ENCODE results near the gene NR1H2.

The NR1H2 gene

DNA sequence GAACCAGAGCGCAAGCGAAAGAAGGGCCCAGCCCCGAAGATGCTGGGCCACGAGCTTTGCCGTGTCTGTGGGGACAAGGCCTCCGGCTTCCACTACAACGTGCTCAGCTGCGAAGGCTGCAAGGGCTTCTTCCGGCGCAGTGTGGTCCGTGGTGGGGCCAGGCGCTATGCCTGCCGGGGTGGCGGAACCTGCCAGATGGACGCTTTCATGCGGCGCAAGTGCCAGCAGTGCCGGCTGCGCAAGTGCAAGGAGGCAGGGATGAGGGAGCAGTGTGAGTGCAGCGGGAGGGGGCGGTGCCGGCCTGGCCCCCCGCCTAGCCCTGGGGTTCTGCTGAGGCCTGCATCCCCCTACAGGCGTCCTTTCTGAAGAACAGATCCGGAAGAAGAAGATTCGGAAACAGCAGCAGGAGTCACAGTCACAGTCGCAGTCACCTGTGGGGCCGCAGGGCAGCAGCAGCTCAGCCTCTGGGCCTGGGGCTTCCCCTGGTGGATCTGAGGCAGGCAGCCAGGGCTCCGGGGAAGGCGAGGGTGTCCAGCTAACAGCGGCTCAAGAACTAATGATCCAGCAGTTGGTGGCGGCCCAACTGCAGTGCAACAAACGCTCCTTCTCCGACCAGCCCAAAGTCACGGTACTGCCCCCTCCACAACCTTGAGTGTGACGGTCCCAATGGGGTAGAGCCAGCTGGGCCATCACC, 2.1 kb downstream of the NR1H2 start:
- H3K27ac ChIP-seq (ENCODE audit: insufficient read depth, low read depth, low read length, poor library complexity, severe bottlenecking): no peak overlapping the region
- WGBS, 2 experiments: 95 to 97% methylated on average over 36 of the region's 36 CpGs
- peaks cover 5% of the 10 kb centered on the region for H3K27me3 ChIP-seq (ENCODE audit: control insufficient read depth, insufficient read depth, low read length, poor library complexity, severe bottlenecking)
- peaks cover 29% of the 10 kb centered on the region for H3K36me3 ChIP-seq (ENCODE audit: control insufficient read depth, insufficient read depth, low read length)
- no peaks in the 10 kb centered on the region for H3K4me1 ChIP-seq (ENCODE audit: control insufficient read depth, insufficient read depth, low read length)
- H3K9me3 ChIP-seq (ENCODE audit: control insufficient read depth, low read length): no peaks in the 10 kb centered on the region
- no peak overlapping the region for H3K4me3 ChIP-seq (ENCODE audit: insufficient read depth, low read depth, low read length)

GRCh38 chr19:50378863-50379236, 2.6 kb downstream of the NR1H2 start:
- peaks cover 29% of the 10 kb centered on the region for H3K36me3 ChIP-seq (ENCODE audit: control insufficient read depth, insufficient read depth, low read length)

GRCh38 chr19:50379602-50380001, 3.3 kb downstream of the NR1H2 start:
- no peak overlapping the region for H3K27ac ChIP-seq (ENCODE audit: insufficient read depth, low read depth, low read length, poor library complexity, severe bottlenecking)
- H3K9me3 ChIP-seq (ENCODE audit: control insufficient read depth, low read length): no peaks in the 10 kb centered on the region
- peaks cover 2% of the 10 kb centered on the region for H3K27me3 ChIP-seq (ENCODE audit: control insufficient read depth, insufficient read depth, low read length, poor library complexity, severe bottlenecking)
- H3K4me1 ChIP-seq (ENCODE audit: control insufficient read depth, insufficient read depth, low read length): no peaks in the 10 kb centered on the region
- WGBS, 2 experiments: 94 to 95% methylated on average over 11 of the region's 11 CpGs
- peaks cover 29% of the 10 kb centered on the region for H3K36me3 ChIP-seq (ENCODE audit: control insufficient read depth, insufficient read depth, low read length)
- H3K4me3 ChIP-seq (ENCODE audit: insufficient read depth, low read depth, low read length): no peak overlapping the region

More at GRCh38 chr19:50378863-50379236, 2.6 kb downstream of the NR1H2 start:
- Histone ChIP-seq H3K4me3 (ENCODE audit: insufficient read depth, low read depth, low read length) (no peak overlapping the region), H3K27ac (ENCODE audit: insufficient read depth, low read depth, low read length, poor library complexity, severe bottlenecking) (no peak overlapping the region), H3K4me1 (ENCODE audit: control insufficient read depth, insufficient read depth, low read length) (no peaks in the 10 kb centered on the region), H3K9me3 (ENCODE audit: control insufficient read depth, low read length) (no peaks in the 10 kb centered on the region), H3K27me3 (ENCODE audit: control insufficient read depth, insufficient read depth, low read length, poor library complexity, severe bottlenecking) (peaks cover 5% of the 10 kb centered on the region)
- WGBS, 2 experiments: 96% methylated on average over 10 of the region's 10 CpGs

GRCh38 chr19:50380137-50380536, 3.9 kb downstream of the NR1H2 start:
- H3K27me3 ChIP-seq (ENCODE audit: control insufficient read depth, insufficient read depth, low read length, poor library complexity, severe bottlenecking): no peaks in the 10 kb centered on the region
- no peaks in the 10 kb centered on the region for H3K9me3 ChIP-seq (ENCODE audit: control insufficient read depth, low read length)
- WGBS, 2 experiments: 92 to 94% methylated on average over 11 of the region's 11 CpGs
- H3K36me3 ChIP-seq (ENCODE audit: control insufficient read depth, insufficient read depth, low read length): peaks cover 29% of the 10 kb centered on the region
- no peak overlapping the region for H3K27ac ChIP-seq (ENCODE audit: insufficient read depth, low read depth, low read length, poor library complexity, severe bottlenecking)
- H3K4me3 ChIP-seq (ENCODE audit: insufficient read depth, low read depth, low read length): no peak overlapping the region
- H3K4me1 ChIP-seq (ENCODE audit: control insufficient read depth, insufficient read depth, low read length): peaks cover 4% of the 10 kb centered on the region

DNA sequence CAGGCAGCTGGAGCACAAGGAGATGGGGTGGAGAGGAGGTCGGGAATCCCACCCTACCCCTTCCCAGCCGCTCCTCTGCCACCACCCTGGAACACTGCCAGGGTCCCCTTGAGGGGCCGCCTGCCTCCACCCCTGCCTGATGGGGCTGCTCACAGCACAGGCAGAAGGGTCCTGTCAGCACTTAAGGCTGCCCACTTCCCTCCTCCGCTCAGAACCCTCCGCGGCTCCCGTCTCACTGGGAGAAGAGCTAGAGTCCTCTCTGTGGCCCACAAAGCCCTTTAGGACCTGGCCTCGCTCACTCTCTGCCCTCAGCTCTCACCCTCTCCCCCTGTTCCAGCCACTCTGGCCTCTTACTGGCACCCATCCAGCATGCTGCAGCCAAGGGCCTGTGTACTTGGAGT, 4.5 kb downstream of the NR1H2 start:
- Histone ChIP-seq H3K4me1 (ENCODE audit: control insufficient read depth, insufficient read depth, low read length) (peaks cover 7% of the 10 kb centered on the region), H3K36me3 (ENCODE audit: control insufficient read depth, insufficient read depth, low read length) (peaks cover 29% of the 10 kb centered on the region), H3K9me3 (ENCODE audit: control insufficient read depth, low read length) (no peaks in the 10 kb centered on the region), H3K4me3 (ENCODE audit: insufficient read depth, low read depth, low read length) (no peak overlapping the region), H3K27me3 (ENCODE audit: control insufficient read depth, insufficient read depth, low read length, poor library complexity, severe bottlenecking) (no peaks in the 10 kb centered on the region), H3K27ac (ENCODE audit: insufficient read depth, low read depth, low read length, poor library complexity, severe bottlenecking) (no peak overlapping the region)
- WGBS, 2 experiments: 93 to 98% methylated on average over 8 of the region's 8 CpGs

- Histone ChIP-seq H3K4me1 (ENCODE audit: control insufficient read depth, insufficient read depth, low read length) (peaks cover 7% of the 10 kb centered on the region), H3K36me3 (ENCODE audit: control insufficient read depth, insufficient read depth, low read length) (peaks cover 29% of the 10 kb centered on the region), H3K4me3 (ENCODE audit: insufficient read depth, low read depth, low read length) (no peak overlapping the region), H3K27me3 (ENCODE audit: control insufficient read depth, insufficient read depth, low read length, poor library complexity, severe bottlenecking) (no peaks in the 10 kb centered on the region), H3K27ac (ENCODE audit: insufficient read depth, low read depth, low read length, poor library complexity, severe bottlenecking) (no peak overlapping the region), H3K9me3 (ENCODE audit: control insufficient read depth, low read length) (no peaks in the 10 kb centered on the region)
- WGBS, 2 experiments: 95% methylated on average over 58 of the region's 58 CpGs
Observed at GRCh38 chr19:50381881-50382729, 5.8 kb downstream of the NR1H2 start.

DNA sequence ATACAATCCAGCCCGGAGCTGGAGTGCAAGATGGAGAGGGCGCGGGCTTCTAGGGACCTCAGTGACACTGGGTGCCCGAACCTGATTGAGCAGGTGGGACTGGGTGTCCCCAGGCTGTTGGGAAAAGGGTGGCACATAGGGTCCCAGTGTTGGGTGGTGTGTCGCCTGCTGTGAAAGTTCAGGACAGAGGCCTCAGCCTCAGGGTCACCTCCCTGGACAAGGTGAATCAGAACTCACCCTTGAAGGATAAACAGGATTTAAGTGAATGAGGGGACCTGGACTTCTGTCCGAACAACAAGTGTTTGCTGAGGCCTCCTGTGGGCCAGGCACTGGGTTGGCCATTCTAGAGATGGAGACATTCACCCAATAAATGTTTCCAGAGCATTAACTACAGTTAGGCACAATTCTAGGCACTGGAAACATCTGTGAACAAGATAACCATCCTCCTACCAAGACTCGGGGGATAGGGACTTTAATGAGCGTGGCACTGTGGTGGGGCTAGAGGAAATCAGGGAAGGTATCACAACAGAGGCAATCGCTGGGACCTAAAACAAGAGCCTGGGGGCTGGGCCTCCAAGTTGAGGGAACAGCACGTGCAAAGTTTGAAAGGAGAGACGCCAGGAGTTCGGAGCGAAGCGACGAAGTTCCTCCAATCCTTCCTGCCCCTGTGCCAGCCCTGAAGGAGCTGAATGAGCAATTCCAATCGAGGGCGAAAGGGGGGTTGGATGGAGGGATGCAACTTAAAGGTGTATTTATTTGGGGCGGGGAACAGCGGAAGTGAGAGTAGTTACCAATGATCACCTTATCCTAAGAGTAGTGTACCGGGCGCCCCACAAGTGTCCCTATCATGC, 7.0 kb downstream of the NR1H2 start:
- peaks cover 7% of the 10 kb centered on the region for H3K4me1 ChIP-seq (ENCODE audit: control insufficient read depth, insufficient read depth, low read length)
- no peak overlapping the region for H3K27ac ChIP-seq (ENCODE audit: insufficient read depth, low read depth, low read length, poor library complexity, severe bottlenecking)
- peaks cover 31% of the 10 kb centered on the region for H3K36me3 ChIP-seq (ENCODE audit: control insufficient read depth, insufficient read depth, low read length)
- no peaks in the 10 kb centered on the region for H3K27me3 ChIP-seq (ENCODE audit: control insufficient read depth, insufficient read depth, low read length, poor library complexity, severe bottlenecking)
- H3K4me3 ChIP-seq (ENCODE audit: insufficient read depth, low read depth, low read length): peak overlapping the region; percentile 65
- H3K9me3 ChIP-seq (ENCODE audit: control insufficient read depth, low read length): no peaks in the 10 kb centered on the region
- WGBS, 2 experiments: 58 to 63% methylated on average over 21 of the region's 21 CpGs

DNA sequence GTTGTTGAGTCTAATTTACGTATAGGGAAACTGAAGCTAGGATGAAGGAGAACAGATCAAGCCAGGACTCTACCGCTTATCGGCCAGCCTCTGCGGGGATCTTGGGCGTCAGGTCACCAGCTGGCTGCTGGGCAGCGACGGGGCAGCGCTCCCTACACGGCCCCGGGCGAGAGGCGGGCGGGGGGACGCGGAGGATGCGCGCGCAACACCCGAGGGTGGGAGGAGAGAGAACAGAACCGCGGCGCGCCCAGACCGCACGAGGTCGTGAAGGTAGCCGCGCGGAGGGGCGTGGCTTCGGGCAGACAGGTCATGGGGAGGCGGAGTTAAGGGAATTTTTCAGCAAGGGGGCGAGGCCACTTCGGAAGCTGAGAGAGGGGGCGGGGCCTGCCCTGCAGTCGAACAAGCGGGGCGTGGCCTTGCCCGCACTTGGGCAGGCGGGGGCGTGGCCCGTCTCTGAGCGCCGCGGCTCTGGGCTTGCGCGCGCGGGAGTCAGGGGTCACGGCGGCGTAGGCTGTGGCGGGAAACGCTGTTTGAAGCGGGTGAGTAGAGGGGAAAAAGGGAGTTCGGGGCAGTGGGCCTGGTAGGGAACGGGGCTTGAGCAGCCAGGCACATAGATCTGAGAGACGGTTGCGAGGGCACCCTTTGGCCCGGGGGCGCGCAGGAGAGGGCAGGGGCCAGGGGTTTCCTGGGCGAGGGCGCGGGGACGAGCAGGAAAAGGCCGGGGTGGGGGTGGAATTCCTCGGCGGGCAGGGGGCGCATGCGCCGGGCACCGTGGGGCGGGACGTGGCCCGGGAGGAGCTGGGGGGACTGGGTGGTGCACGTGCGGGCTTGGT, 7.8 kb downstream of the NR1H2 start, which contains the start of gene POLD1:
TSS of gene POLD1 (plus strand) at position 496 of the 833 bp plus-strand sequence. CDS start 14,505 bp downstream, outside the sequence.
- Histone ChIP-seq H3K36me3 (ENCODE audit: control insufficient read depth, insufficient read depth, low read length) (peaks cover 23% of the 10 kb centered on the region), H3K4me1 (ENCODE audit: control insufficient read depth, insufficient read depth, low read length) (peaks cover 7% of the 10 kb centered on the region)
- 1% methylated on average over 78 of the region's 78 CpGs for WGBS, 2 experiments

DNA sequence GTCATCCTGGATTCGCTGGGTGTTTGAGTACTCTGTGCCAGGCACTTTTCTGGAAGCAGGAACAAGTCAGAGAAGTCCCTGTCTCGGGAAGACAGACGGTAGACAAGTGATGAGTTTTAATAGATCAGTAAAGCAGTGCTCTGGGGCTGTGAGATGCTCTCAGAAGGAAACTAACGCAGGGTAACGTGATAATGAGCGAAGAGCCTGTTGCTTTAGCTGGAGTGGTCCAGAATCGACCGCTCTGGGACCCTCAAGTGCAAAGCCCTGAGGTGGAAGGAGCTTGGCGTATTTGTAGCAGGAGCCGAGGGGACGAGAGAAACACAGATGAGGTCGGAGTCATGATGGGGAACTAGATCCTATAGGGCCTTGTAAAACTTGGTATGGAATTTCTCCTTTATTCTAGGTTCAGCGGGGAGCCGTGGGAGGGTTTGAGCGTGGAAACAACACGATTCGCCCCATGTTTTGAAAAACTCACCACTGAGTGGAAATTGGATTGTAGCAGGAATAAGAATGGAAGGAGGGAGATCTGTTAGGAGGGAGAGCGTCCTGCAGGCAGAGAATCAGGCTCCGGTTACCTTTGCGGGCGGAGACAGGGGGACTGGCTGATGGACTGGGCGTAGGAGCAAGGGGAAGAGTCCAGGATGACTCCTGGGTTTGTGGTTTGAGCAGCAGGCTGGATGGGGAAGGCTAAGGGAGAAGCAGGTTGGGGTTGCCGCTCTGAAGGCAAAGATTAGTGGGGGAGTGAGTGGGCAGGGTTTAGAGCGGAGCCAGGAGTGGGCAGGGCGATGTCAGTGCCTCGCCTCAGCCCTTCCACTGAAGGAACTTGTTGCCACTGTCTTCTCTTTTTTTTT, 8.7 kb downstream of the NR1H2 start:
- Histone ChIP-seq H3K4me1 (ENCODE audit: control insufficient read depth, insufficient read depth, low read length) (peaks cover 7% of the 10 kb centered on the region), H3K36me3 (ENCODE audit: control insufficient read depth, insufficient read depth, low read length) (peaks cover 16% of the 10 kb centered on the region), H3K9me3 (ENCODE audit: control insufficient read depth, low read length) (no peaks in the 10 kb centered on the region), H3K27ac (ENCODE audit: insufficient read depth, low read depth, low read length, poor library complexity, severe bottlenecking) (peak overlapping the region; percentile 56), H3K27me3 (ENCODE audit: control insufficient read depth, insufficient read depth, low read length, poor library complexity, severe bottlenecking) (no peaks in the 10 kb centered on the region), H3K4me3 (ENCODE audit: insufficient read depth, low read depth, low read length) (peak overlapping the region; percentile 65)
- WGBS, 2 experiments: 21% methylated on average over 26 of the region's 26 CpGs

More for the DNA sequence above, 7.8 kb downstream of the NR1H2 start, which contains the start of gene POLD1:
- H3K4me3 ChIP-seq (ENCODE audit: insufficient read depth, low read depth, low read length): peak within 1 kb of the TSS; percentile 65
- H3K27ac ChIP-seq (ENCODE audit: insufficient read depth, low read depth, low read length, poor library complexity, severe bottlenecking): peak within 1 kb of the TSS; percentile 56
- H3K27me3 ChIP-seq (ENCODE audit: control insufficient read depth, insufficient read depth, low read length, poor library complexity, severe bottlenecking): no peaks in the 10 kb centered on the region
- no peaks in the 10 kb centered on the region for H3K9me3 ChIP-seq (ENCODE audit: control insufficient read depth, low read length)
